SIG-M5 (cell line): ENCODE results near the gene DIP2A.
"Not testable (repeated sequence)": the region's sequence is repeated elsewhere in the genome, so short reads cannot be mapped to it uniquely, and the experiment has no call there.

Experiments used
- DNase-seq: peaks from one replicate; lab custom pipeline; 2025; lab: John Stamatoyannopoulos, UW

The DIP2A gene

GRCh38 chr21:46426313-46427046, 32.2 kb upstream of the DIP2A start:
- no peak for DNase-seq

- DNase-seq = no peak
Measured at GRCh38 chr21:46427516-46427915, 31.2 kb upstream of the DIP2A start.

GRCh38 chr21:46428286-46428685, 30.4 kb upstream of the DIP2A start:
- no peak for DNase-seq

- no peak for DNase-seq
Measured at GRCh38 chr21:46428987-46429710, 29.5 kb upstream of the DIP2A start.

GRCh38 chr21:46429754-46430681, 28.7 kb upstream of the DIP2A start:
- DNase-seq = no peak

- DNase-seq = no peak
Measured at GRCh38 chr21:46431448-46431847, 27.2 kb upstream of the DIP2A start.

- no peak for DNase-seq
Measured at GRCh38 chr21:46431884-46432488, 26.7 kb upstream of the DIP2A start.

GRCh38 chr21:46433116-46433515, 25.6 kb upstream of the DIP2A start:
- DNase-seq = not testable (repeated sequence)

GRCh38 chr21:46434322-46434958, 24.3 kb upstream of the DIP2A start:
- DNase-seq = no peak

GRCh38 chr21:46435786-46436227, 22.9 kb upstream of the DIP2A start:
- no peak for DNase-seq

- DNase-seq = no peak
Measured at GRCh38 chr21:46436621-46437020, 22.1 kb upstream of the DIP2A start.

- no peak for DNase-seq
Measured at GRCh38 chr21:46437096-46437498, 21.6 kb upstream of the DIP2A start.

GRCh38 chr21:46437511-46437910, 21.2 kb upstream of the DIP2A start:
- DNase-seq = no peak

GRCh38 chr21:46438241-46438640, 20.4 kb upstream of the DIP2A start:
- no peak for DNase-seq

GRCh38 chr21:46439906-46440305, 18.8 kb upstream of the DIP2A start:
- no peak for DNase-seq

GRCh38 chr21:46441331-46441730, 17.4 kb upstream of the DIP2A start:
- no peak for DNase-seq

GRCh38 chr21:46441961-46442498, 16.7 kb upstream of the DIP2A start:
- DNase-seq = no peak

- DNase-seq = no peak
Measured at GRCh38 chr21:46442938-46443337, 15.8 kb upstream of the DIP2A start.

GRCh38 chr21:46443910-46444309, 14.8 kb upstream of the DIP2A start:
- no peak for DNase-seq

- no peak for DNase-seq
Measured at GRCh38 chr21:46448108-46448507, 10.6 kb upstream of the DIP2A start.

GRCh38 chr21:46448855-46449254, 9.8 kb upstream of the DIP2A start:
- not testable (repeated sequence) for DNase-seq
